ENCODE results near the gene STX16. TPM values are rescaled to one million over a fixed set of nuclear protein-coding genes. Genes with fewer than 3 reads are reported as not detected.

Gene STX16
- polyA plus RNA-seq, 1 experiment, result 39.7 TPM

DNA sequence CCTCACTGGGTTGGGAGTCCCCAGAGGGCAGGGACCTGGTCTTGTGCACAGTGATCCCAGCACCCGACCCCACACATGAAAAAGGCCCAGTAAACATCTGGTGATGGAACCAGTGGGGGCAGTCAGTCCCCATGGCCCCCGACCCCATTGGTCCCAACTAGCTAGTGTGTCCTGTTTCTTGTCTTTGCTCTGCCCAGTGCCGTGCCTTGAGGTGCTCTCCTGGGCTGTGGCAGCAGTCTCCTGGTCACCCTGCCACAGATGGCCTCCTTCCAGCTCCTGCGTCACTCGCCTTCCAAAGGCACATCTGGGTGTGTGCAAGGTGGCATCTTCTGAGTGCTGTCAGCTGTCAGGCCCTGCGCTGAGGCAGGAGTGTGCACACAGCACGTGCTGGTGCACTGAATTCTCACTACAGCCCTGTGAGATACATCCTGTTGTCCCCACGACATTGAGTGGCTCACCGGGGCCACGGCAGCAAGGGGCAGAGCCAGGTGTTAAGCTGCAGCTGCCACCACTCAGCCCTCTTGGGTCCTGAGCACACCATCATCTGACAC is 45.4 kb downstream of the STX16 start:
- ChIA-PET POLR2A (no interaction called here), CTCF (no interaction called here)
- DNase-seq (ENCODE audit: low read depth), result no peak
- no peaks in the 10 kb centered on the region for H3K27me3 ChIP-seq (ENCODE audit: control insufficient read depth, insufficient read depth, low read length)
- H3K4me3 ChIP-seq (ENCODE audit: low read depth, low read length), result no peak overlapping the region
- peaks cover 24% of the 10 kb centered on the region for H3K36me3 ChIP-seq (ENCODE audit: control insufficient read depth, insufficient read depth, low read length)
- TF ChIP-seq, protein P1, sequence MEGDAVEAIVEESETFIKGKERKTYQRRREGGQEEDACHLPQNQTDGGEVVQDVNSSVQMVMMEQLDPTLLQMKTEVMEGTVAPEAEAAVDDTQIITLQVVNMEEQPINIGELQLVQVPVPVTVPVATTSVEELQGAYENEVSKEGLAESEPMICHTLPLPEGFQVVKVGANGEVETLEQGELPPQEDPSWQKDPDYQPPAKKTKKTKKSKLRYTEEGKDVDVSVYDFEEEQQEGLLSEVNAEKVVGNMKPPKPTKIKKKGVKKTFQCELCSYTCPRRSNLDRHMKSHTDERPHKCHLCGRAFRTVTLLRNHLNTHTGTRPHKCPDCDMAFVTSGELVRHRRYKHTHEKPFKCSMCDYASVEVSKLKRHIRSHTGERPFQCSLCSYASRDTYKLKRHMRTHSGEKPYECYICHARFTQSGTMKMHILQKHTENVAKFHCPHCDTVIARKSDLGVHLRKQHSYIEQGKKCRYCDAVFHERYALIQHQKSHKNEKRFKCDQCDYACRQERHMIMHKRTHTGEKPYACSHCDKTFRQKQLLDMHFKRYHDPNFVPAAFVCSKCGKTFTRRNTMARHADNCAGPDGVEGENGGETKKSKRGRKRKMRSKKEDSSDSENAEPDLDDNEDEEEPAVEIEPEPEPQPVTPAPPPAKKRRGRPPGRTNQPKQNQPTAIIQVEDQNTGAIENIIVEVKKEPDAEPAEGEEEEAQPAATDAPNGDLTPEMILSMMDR (IDR thresholded peaks at IDR 0.05; ENCODE audit: insufficient read depth, low read depth, low read length), result no peak

DNA sequence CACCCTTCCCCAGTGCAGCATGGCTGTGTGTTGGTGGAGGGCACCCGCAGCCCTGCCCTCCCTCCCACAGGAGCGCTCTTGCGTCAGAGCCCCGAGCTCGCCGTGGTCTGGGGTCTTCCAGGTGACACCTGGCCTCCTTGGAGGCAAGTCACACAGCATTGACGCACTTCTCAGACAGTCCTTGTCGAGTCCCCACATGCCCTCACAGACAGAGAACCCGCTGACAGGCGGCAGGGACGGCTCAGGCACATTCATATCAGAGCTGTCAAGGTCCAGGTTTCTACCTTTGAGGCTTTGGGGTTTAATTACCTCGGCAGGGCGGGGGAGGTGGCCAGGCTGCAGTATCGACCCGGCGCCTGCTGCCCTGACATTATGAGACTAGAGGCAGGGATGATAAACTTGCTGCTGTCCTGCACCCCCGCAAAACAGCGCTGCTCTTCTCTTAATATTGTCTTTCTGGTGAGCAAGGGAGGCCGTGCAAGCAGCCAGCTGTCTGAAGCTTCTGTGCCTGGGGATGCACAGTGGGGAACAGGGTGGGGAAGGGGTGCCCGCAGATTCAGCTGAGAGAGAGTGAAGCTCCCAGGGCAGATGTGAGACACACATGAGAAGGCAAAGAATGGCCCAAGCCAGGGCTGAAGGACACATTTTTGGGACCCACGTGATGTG is 46.3 kb downstream of the STX16 start:
- Histone ChIP-seq H3K4me3 (ENCODE audit: low read depth, low read length) (no peak overlapping the region), H3K36me3 (ENCODE audit: control insufficient read depth, insufficient read depth, low read length) (peaks cover 24% of the 10 kb centered on the region), H3K27me3 (ENCODE audit: control insufficient read depth, insufficient read depth, low read length) (no peaks in the 10 kb centered on the region)
- DNase-seq (ENCODE audit: low read depth), result no peak
- ChIA-PET POLR2A (no interaction called here), CTCF (interaction anchor here (0.6 kb wide), 1 partner anchor 55 kb away, joined by 3 read pairs; no protein-coding TSS in a partner anchor)
- TF ChIP-seq, protein P1 (IDR thresholded peaks at IDR 0.05; ENCODE audit: insufficient read depth, low read depth, low read length), result no peak

DNA sequence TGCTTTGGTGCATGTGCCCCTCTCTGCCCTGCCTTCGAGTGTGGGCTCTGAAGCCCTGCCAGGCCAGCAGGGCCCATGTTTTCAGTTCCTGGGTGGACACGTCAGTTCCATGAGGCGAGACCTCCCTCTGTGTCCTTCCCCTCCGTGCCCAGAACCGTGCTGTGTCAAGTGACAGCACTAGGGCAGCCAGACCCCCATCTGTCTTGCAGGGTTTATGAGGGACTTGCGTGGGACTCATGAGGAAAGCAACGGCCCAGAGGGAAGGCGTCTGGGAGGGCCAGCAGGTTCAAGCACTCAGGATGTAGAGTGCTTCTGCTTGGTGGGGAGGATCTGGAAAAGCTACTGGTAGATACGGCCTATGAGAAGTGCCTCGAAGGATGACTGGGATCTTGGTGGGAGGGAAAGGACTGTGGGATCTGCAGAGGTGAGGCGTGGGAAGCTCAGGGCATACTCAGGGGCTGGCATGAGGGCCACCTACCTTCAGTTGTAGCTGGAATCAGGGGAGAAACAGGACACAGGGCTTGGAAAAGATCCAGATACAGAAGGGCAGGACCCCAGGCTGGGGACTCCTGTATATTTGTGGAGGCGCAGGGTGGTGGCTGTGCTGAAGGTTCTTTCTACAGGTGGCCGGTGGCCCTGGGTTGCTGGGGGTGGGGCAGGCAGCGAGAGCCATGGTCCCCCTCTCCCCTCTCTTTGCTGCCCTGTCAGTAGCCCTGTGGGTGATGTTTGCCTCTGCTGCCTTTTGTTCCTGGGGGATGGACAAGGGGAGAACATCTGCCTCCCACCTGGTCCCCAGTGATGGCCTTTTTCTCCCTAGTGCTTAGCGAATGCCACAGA is 47.0 kb downstream of the STX16 start:
- CTCF ChIA-PET, result interaction anchor here (0.6 kb wide), 1 partner anchor 55 kb away, joined by 3 read pairs; no protein-coding TSS in a partner anchor
- TF ChIP-seq, protein P1 (IDR thresholded peaks at IDR 0.05; ENCODE audit: insufficient read depth, low read depth, low read length), result no peak
- DNase-seq (ENCODE audit: low read depth), result no peak

DNA sequence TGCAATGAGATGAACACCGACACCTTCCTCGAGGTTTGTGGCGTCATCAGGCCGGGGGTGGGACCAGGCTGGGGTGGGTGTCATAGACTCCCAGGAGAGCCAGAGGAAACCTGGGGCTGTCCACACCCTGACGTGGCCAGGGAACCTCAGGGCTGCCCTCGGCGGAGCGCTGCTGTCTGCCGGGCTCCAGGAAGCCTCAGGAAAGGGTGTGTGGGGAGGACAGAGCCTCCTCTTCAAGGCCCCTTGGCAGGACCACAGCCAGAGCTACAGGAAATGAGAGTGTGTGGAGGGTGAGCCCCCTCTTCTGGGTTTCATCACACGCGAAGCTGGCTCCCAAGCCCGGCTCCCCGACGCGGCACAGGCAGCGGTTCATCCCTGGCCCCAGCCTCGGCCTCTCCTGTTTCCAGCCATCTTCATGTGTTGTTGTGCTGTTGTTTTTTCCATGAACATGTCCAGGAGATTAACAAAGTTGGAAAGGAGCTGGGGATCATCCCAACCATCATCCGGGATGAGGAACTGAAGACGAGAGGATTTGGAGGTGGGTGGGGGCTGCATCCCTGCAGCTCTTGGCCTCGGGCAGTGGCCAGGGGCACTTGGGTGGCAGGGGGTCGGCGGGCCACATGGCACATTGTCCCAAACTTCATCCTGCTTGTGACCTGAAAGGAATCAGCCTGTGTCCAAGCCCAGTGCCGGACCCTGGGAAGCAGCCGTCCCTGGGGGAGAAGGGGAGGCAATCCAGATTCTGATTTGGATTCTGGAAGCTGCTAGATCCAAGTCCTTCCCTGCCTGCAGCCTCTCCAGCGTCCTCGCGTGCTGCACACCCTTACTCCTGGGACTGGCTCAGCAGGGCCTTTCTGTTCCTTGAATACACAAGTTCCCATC is 47.9 kb downstream of the STX16 start:
- Histone ChIP-seq H3K4me3 (ENCODE audit: low read depth, low read length) (no peak overlapping the region), H3K36me3 (ENCODE audit: control insufficient read depth, insufficient read depth, low read length) (peaks cover 25% of the 10 kb centered on the region), H3K27me3 (ENCODE audit: control insufficient read depth, insufficient read depth, low read length) (no peaks in the 10 kb centered on the region)
- ChIA-PET CTCF (no interaction called here), POLR2A (no interaction called here)
- DNase-seq (ENCODE audit: low read depth), result no peak
- TF ChIP-seq, protein P1 (IDR thresholded peaks at IDR 0.05; ENCODE audit: insufficient read depth, low read depth, low read length), result no peak

More for the DNA sequence above, 47.0 kb downstream of the STX16 start:
- no peaks in the 10 kb centered on the region for H3K27me3 ChIP-seq (ENCODE audit: control insufficient read depth, insufficient read depth, low read length)
- H3K36me3 ChIP-seq (ENCODE audit: control insufficient read depth, insufficient read depth, low read length), result peaks cover 24% of the 10 kb centered on the region
- H3K4me3 ChIP-seq (ENCODE audit: low read depth, low read length), result no peak overlapping the region
- POLR2A ChIA-PET, result no interaction called here

Measured in BJ (cell line).